ENCODE results near the gene PWWP2B.

PWWP2B gene

DNA sequence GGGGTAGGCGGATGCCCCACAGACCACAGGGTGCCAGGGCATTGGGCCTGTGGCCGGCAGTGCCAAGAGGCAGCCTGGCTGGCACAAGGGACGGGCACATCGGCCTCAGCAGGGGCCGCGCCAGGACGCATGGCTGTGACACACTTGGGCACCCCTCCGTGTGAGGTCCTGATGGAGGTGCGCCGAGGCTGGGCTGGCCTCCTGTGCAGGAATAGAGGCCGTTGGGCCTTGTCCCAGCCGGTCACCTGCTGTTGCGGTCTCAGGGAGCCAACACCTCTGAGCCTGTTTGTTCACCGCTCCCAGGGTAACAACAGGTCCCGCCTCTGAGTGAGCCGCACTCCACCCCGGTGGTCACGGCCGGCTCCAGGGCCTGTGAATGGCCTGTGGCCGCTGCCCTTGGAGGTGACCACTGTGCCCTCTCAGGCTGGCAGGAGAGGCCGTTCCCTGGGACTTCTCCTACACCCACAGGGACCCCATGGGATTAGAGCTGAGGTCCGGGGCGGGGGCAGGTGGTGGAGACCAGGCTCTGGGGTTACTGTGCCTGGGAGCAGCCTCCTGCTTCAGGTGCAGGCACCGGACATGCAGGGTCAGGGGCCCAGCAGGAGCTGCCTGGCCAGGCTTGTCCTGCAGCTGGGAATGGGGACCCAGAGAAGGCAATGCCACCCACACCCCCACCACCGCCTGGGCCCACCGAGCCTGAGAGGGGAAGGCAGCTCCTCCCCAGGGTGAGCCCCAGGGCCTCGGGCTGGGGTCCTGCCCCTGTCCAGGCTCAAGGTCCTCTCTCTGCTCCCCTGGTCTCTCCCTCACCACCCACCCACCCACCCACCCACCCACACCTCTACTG, 12.0 kb downstream of the PWWP2B start:
- DNase-seq: no peak

GRCh38 chr10:132409667-132410028, 12.6 kb downstream of the PWWP2B start:
- no peak for DNase-seq

- no peak for DNase-seq
Measured at GRCh38 chr10:132410056-132410778, 13.2 kb downstream of the PWWP2B start.

GRCh38 chr10:132410779-132411532, 14.0 kb downstream of the PWWP2B start:
- no peak for DNase-seq

DNA sequence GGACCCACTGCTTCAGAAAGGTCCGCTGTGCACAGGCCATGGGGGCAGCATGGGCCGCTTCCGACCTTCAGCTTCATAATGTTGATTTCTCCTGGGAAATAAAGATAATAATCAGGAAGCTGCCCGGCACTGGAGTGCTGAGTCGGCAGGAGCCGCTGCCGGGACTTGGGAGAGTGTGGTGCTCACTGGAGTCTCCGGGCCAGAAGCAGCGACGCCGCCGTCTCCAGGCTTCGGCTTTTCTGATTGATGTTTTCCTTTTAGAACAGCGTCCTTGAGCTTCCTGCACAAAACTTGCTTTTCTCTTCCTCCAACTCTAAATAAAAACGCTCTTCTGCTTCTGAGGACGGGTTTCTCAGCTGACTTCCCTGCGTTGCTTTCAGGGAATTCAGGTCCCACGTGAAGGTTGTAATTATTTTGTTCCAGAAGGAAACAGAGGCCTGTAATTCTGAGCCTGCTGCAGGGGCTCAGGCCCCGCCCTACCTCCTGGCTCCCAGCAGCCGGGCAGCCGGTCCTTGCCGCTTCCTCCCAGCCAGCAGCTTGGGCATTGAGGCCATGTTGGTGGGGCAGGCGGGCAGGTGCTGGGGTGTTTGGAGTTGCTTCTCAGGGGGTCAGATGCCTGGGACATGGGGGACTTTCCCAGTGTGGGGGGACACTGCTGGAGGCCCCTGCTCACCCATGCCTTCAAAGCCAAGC, 14.7 kb downstream of the PWWP2B start:
- DNase-seq: no peak

- no peak for DNase-seq
Measured at GRCh38 chr10:132412316-132413192, 15.6 kb downstream of the PWWP2B start.

- DNase-seq: no peak
Measured at GRCh38 chr10:132413226-132414205, 16.5 kb downstream of the PWWP2B start.

GRCh38 chr10:132414402-132415016, 17.5 kb downstream of the PWWP2B start:
- no peak for DNase-seq

GRCh38 chr10:132415255-132415654, 18.3 kb downstream of the PWWP2B start:
- no peak for DNase-seq

DNA sequence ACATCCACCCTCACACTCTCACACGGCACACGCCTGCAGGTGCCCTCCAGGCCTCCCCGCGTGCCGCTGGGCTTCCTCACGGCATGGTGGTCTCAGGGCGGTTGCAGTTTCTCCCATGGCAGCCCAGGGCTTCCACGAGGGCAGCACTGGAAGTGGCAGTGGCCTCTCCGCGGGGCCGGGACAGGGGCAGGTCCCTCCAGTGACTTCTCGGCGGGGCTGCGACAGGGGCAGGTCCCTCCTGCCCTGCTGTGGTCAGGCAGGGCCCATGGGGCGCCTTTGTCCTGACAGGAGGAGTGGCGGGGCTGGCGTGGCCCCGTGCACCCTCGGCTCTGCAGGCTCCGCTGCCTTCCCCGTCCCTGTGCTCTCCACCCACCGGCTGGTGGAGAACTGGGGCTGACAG, 19.0 kb downstream of the PWWP2B start:
- no peak for DNase-seq

GRCh38 chr10:132416566-132417256, 19.7 kb downstream of the PWWP2B start:
- no peak for DNase-seq

DNA sequence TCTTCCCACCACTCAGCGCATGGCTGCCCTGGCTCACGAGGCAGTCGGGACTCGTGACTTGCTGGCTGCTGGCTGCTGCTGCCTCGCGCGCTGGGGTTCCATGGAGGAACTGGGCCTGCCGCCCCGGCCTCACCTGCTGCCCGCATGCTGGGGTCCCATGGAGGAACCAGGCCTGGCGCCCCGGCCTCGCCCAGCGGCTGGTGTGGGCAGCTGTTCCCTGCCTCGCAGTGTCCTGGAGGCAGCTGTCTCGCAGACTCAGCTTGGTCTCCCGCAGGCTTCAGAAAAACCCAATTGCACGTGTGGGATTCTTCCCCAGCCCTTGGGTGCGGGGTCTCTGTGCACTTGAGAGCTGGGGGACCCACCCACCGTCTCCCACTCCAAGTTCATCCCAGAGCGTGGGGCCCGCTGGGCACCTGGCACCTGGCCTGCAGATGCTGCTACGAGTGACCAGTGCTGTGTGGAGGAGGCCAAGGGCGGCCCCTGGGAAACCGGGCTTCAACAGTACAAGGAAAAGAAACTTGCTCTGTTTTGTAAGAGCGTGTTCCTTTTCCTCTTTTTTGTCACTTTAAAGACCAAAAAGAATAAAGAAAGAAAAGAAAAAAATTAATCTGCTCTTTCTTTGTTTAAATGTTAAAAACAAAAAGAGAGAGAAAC, 20.4 kb downstream of the PWWP2B start:
- no peak for DNase-seq

DNA sequence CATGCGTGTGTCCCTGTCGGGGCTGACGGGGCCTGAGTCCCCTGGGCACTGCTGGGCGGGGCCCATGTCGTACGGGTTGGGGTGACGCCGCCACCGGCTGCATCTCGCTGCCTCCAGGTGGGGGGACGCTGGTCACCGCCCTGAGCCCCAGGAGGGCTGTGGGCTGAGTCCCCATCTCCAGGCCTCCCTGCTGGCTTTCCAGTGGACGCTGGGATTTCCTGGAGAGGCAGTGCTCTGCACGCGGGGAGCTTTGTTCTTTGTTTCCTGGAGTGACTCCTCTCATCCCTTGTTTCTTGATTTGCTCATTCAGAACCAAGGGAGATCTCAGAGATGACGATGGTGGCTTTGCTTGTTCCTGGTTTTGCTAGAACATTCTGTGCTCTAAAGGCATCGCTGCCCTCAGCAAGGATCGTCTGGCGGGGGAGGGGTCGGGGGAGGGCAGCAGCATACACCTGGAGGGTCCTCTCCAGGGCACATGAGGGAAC, 21.0 kb downstream of the PWWP2B start:
- no peak for DNase-seq

DNA sequence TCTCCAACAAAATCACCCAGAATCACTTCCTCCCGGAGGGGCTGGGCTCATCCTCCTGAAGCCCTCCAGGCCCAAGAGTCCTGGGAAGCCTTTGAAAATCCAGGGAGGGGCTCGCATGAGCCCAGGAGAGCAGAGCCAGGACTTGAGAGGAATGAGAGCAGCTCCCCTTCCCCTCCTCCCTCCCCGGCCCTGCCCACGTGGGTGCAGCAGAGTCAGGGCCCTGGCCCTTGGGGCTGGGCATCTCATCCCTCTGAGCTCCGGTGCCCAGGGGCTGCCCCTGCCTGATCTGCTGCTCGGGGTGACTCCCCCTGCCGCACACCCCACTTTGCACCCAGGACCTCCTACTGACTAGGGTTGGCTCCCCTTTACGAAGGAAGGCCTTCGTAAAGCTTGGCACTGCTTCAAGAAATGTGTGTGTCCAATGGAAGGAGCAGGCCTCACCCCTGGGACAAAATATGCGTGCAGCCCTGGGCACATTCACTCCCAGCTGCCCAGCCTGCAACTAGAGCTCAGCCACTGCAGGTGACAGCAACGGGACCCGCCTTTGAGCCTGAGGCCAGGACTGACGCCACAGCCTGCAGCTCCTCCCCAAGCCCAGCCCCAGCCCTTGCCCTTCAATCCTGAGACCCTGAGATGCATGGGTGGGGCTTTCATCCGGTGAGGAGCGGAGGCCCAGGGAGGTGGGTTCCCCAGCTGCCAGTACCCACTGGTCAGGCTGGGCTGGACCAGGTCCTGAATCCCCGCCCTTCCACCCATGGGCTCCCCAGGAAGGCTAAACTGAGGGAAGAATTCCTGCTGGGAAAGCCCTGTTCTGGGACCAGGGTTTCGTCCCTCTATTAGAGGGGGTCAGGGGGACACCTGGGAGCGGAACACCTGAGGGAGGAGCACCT, 21.8 kb downstream of the PWWP2B start:
- DNase-seq: no peak

- DNase-seq: no peak
Measured at GRCh38 chr10:132419538-132420468, 22.8 kb downstream of the PWWP2B start.

GRCh38 chr10:132420469-132420980, 23.5 kb downstream of the PWWP2B start:
- DNase-seq: no peak
